ENCODE data around the gene SPI1. TPM values are rescaled to one million over a fixed set of nuclear protein-coding genes. Genes with fewer than 3 reads are reported as not detected.

The SPI1 gene
- total and polyA plus RNA-seq, 2 donors, result 21.1 to 40.0 TPM

DNA sequence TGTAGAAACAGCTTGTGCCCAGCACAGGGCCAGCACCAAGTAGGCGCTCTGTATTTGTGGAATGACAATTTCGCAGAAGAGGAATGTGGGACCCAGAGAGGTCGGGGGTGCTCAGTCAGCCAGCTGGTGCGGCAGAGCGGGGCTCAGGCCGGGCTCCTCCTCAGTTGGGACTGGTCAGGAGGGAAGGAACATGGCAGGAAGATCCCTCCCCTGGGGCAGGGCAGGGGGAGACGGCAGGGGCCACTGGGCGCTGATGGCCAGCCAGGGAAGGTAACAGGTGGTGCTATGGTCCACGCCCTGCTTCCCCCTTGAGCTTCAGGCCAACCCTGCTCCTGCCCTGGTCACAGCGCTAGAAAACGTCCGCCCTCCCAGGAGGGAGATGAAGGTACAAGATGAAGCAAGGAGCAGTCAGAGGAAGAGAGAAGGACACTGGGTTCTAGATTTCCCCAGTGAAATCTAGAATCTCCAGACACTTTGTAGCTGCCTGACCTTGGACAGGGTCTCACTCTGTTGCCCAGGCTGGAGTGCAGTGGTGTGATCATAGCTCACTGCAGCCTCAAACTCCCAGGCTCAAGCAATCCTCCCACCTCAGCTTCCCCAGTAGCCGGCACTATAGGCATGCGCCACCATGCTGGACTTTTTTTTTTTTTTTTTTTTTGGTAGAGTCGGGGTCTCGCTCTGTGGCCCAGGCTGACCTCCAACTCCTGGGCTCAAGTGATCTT is 13.5 kb upstream of the SPI1 start:
- WGBS, result 98% methylated on average over 16 of the region's 16 CpGs
- H3K36me3 ChIP-seq (ENCODE audit: control insufficient read depth in 2 of 2, insufficient read depth in 2 of 2, low read length in 1 of 2), result no peaks in the 10 kb centered on the region
- no peak for DNase-seq (ENCODE audit: low read depth in 6 of 9, low spot score in 9 of 9)
- H3K9me3 ChIP-seq (ENCODE audit: control insufficient read depth in 2 of 2, insufficient read depth in 1 of 2, low read length in 1 of 2), result no peaks in the 10 kb centered on the region
- H3K4me1 ChIP-seq (ENCODE audit: control insufficient read depth in 2 of 2, insufficient read depth in 2 of 2, low read length in 2 of 2), result peaks cover 12 to 41% of the 10 kb centered on the region in 2 donors
- no peak overlapping the region for H3K4me3 ChIP-seq (ENCODE audit: low read length in 2 of 2)
- peak overlapping the region in 1 of 2 donors; percentile 32 for H3K27ac ChIP-seq (ENCODE audit: low read depth in 1 of 2, low read length in 1 of 2)
- no peaks in the 10 kb centered on the region for H3K27me3 ChIP-seq (ENCODE audit: control insufficient read depth in 2 of 2, insufficient read depth in 1 of 2, low read length in 1 of 2)

DNA sequence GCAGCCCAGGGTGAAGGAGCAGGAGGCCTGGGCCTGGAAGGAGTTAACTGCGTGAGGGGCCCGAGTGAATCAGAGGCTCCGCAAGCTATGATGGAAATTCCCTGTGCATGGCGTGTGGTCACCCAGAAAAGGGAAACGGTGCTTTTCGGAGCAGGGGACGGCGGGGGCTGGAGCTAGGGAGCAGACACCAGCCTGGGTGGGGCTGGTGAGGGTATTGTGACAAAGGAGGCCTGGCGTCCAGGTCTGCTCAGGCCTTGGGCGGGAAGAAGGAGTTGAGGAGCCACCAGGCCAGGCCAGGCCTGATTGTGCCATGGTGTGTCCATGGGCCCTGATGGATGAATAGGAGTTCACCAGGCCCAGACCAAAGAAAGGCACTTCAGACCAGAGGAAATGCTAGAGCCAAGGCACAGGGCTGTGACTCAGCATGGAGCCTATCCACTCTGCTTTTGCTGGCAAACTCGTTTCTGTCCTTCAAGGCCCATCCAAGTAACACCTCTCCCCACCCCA is 12.8 kb upstream of the SPI1 start:
- Histone ChIP-seq H3K36me3 (ENCODE audit: control insufficient read depth in 2 of 2, insufficient read depth in 2 of 2, low read length in 1 of 2) (no peaks in the 10 kb centered on the region), H3K27me3 (ENCODE audit: control insufficient read depth in 2 of 2, insufficient read depth in 1 of 2, low read length in 1 of 2) (no peaks in the 10 kb centered on the region), H3K9me3 (ENCODE audit: control insufficient read depth in 2 of 2, insufficient read depth in 1 of 2, low read length in 1 of 2) (no peaks in the 10 kb centered on the region), H3K27ac (ENCODE audit: low read depth in 1 of 2, low read length in 1 of 2) (peak overlapping the region; percentile 10 to 32), H3K4me1 (ENCODE audit: control insufficient read depth in 2 of 2, insufficient read depth in 2 of 2, low read length in 2 of 2) (peaks cover 12 to 41% of the 10 kb centered on the region in 2 donors), H3K4me3 (ENCODE audit: low read length in 2 of 2) (no peak overlapping the region)
- no peak for DNase-seq (ENCODE audit: low read depth in 6 of 9, low spot score in 9 of 9)
- WGBS, result 94% methylated on average over 11 of the region's 11 CpGs

- peaks cover 12 to 34% of the 10 kb centered on the region in 2 donors for H3K4me1 ChIP-seq (ENCODE audit: control insufficient read depth in 2 of 2, insufficient read depth in 2 of 2, low read length in 2 of 2)
- H3K27me3 ChIP-seq (ENCODE audit: control insufficient read depth in 2 of 2, insufficient read depth in 1 of 2, low read length in 1 of 2), result no peaks in the 10 kb centered on the region
- H3K4me3 ChIP-seq (ENCODE audit: low read length in 2 of 2), result no peak overlapping the region
- H3K9me3 ChIP-seq (ENCODE audit: control insufficient read depth in 2 of 2, insufficient read depth in 1 of 2, low read length in 1 of 2), result no peaks in the 10 kb centered on the region
- peak overlapping the region in 1 of 2 donors; percentile 47 for H3K27ac ChIP-seq (ENCODE audit: low read depth in 1 of 2, low read length in 1 of 2)
- H3K36me3 ChIP-seq (ENCODE audit: control insufficient read depth in 2 of 2, insufficient read depth in 2 of 2, low read length in 1 of 2), result no peaks in the 10 kb centered on the region
- WGBS, result 96% methylated on average over 6 of the region's 6 CpGs
- no peak for DNase-seq (ENCODE audit: low read depth in 6 of 9, low spot score in 9 of 9)
Measured at GRCh38 chr11:47390422-47390760, 12.0 kb upstream of the SPI1 start.

DNA sequence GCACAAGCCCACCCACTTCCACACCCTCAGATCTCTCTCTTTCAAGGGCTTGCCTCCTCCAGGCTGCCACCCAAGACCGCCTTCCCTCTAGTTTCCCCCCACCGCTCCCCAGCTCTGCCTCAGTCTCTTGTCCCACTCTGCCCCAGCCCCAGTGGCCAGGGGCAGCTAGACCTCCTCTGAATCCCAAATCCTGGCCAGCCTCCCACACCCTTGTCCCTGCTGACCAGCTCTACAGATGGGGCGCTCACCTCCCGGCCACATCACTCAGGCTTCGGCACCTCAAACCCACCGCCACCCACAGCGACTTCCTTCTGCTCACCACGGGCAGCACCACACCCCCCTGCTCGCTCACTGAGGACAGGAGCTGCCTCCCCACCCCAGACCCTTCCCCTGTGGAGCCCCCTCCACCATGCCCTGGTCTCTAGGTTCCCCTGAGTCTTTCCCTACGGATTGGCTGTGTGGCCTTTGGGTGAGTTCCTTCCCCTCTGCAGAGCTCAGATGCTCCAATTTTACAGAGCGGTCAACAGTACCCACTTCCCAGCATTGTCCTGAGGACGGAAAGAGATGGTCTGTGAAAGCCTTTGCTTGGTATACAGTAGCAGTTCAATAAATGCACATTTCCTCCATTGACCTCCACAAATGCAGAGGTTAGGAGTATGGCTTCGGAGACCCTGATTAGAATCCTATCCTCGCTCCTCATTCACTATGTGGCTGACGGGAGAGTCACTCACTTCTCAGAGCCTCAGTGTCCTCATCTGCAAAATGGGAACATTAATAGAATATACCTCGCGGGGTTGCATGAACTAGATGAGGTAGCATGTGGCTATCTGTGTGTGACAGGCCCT is 11.5 kb upstream of the SPI1 start:
- no peak overlapping the region for H3K4me3 ChIP-seq (ENCODE audit: low read length in 2 of 2)
- peak overlapping the region in 1 of 2 donors; percentile 53 for H3K27ac ChIP-seq (ENCODE audit: low read depth in 1 of 2, low read length in 1 of 2)
- WGBS, result 60% methylated on average over 17 of the region's 17 CpGs
- H3K4me1 ChIP-seq (ENCODE audit: control insufficient read depth in 2 of 2, insufficient read depth in 2 of 2, low read length in 2 of 2), result peaks cover 7 to 29% of the 10 kb centered on the region in 2 donors
- H3K36me3 ChIP-seq (ENCODE audit: control insufficient read depth in 2 of 2, insufficient read depth in 2 of 2, low read length in 1 of 2), result no peaks in the 10 kb centered on the region
- no peak for DNase-seq (ENCODE audit: low read depth in 6 of 9, low spot score in 9 of 9)
- H3K27me3 ChIP-seq (ENCODE audit: control insufficient read depth in 2 of 2, insufficient read depth in 1 of 2, low read length in 1 of 2), result no peaks in the 10 kb centered on the region
- no peaks in the 10 kb centered on the region for H3K9me3 ChIP-seq (ENCODE audit: control insufficient read depth in 2 of 2, insufficient read depth in 1 of 2, low read length in 1 of 2)

DNA sequence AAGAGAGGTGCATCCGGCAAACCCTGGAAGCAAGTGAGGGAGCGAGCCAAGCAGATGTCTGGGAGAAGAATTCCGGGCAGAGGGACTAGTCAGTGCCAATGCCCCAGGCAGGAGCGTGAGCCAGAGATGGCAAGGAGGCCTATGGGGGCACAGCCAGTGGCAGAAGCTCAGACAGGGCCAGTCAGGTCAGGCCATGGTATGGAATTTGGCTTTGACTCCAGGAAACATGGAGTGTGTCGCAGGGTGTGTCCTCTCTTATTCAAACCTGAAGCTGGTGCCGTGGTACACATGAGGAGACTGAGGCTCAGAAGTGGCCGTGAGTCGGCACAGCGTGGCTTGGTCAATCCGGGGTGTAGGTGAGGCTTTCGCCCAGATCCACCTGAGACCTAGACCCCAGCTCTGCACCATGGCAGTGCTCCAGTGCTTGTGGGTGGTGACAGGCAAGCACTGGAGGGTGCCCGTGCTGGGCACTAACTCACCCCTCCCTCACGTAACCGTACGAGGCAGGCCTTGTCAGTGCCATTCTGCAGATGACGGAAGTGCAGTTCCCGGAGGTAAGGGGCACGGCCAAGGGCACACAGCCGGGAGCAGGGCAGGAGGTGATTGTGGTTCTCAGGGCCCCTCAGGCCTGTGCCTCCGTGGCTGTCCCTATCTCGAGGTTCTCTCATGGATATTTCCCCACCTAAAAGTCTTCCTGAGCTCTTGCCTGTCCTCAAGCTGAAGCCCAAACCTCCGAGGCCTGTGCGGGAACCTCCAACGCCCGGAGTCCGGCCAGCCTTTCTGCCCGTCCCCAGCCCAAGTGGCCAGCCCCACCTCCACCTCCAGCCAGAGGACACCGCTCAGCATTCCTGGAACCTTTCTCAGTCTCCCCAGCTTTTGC is 10.6 kb upstream of the SPI1 start:
- 94% methylated on average over 28 of the region's 28 CpGs for WGBS
- Histone ChIP-seq H3K27me3 (ENCODE audit: control insufficient read depth in 2 of 2, insufficient read depth in 1 of 2, low read length in 1 of 2) (no peaks in the 10 kb centered on the region), H3K36me3 (ENCODE audit: control insufficient read depth in 2 of 2, insufficient read depth in 2 of 2, low read length in 1 of 2) (no peaks in the 10 kb centered on the region), H3K4me1 (ENCODE audit: control insufficient read depth in 2 of 2, insufficient read depth in 2 of 2, low read length in 2 of 2) (peaks cover 0 to 20% of the 10 kb centered on the region in 2 donors), H3K9me3 (ENCODE audit: control insufficient read depth in 2 of 2, insufficient read depth in 1 of 2, low read length in 1 of 2) (no peaks in the 10 kb centered on the region), H3K27ac (ENCODE audit: low read depth in 1 of 2, low read length in 1 of 2) (peak overlapping the region in 1 of 2 donors; percentile 53), H3K4me3 (ENCODE audit: low read length in 2 of 2) (no peak overlapping the region)
- DNase-seq (ENCODE audit: low read depth in 6 of 9, low spot score in 9 of 9), result no peak

GRCh38 chr11:47387944-47388696 is 9.8 kb upstream of the SPI1 start:
- Histone ChIP-seq H3K4me1 (ENCODE audit: control insufficient read depth in 2 of 2, insufficient read depth in 2 of 2, low read length in 2 of 2) (peaks cover 0 to 12% of the 10 kb centered on the region in 2 donors), H3K9me3 (ENCODE audit: control insufficient read depth in 2 of 2, insufficient read depth in 1 of 2, low read length in 1 of 2) (no peaks in the 10 kb centered on the region), H3K4me3 (ENCODE audit: low read length in 2 of 2) (no peak overlapping the region), H3K27ac (ENCODE audit: low read depth in 1 of 2, low read length in 1 of 2) (no peak overlapping the region), H3K27me3 (ENCODE audit: control insufficient read depth in 2 of 2, insufficient read depth in 1 of 2, low read length in 1 of 2) (no peaks in the 10 kb centered on the region), H3K36me3 (ENCODE audit: control insufficient read depth in 2 of 2, insufficient read depth in 2 of 2, low read length in 1 of 2) (no peaks in the 10 kb centered on the region)
- WGBS, result 89% methylated on average over 13 of the region's 13 CpGs
- DNase-seq (ENCODE audit: low read depth in 6 of 9, low spot score in 9 of 9), result no peak

DNA sequence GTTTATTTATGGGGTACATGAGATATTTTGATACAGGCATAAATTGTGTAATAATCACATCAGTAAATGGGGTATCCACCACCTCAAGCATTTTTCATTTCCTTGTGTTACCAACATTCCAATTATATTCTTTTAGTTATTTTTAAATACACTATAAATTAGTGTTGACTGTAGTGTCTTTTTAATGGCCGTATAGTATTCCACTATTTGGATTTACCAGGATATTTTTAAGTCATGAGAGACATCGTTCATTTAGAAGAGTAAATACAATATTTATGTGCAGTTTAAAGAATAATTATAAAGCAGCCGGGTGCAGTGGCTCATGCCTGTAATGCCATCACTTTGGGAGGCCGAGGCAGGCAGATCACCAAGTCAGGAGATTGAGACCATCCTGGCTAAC is 6.2 kb upstream of the SPI1 start:
- no peaks in the 10 kb centered on the region for H3K27me3 ChIP-seq (ENCODE audit: control insufficient read depth in 2 of 2, insufficient read depth in 1 of 2, low read length in 1 of 2)
- H3K27ac ChIP-seq (ENCODE audit: low read depth in 1 of 2, low read length in 1 of 2), result no peak overlapping the region
- H3K36me3 ChIP-seq (ENCODE audit: control insufficient read depth in 2 of 2, insufficient read depth in 2 of 2, low read length in 1 of 2), result no peaks in the 10 kb centered on the region
- 97% methylated on average over 4 of the region's 4 CpGs for WGBS
- no peaks in the 10 kb centered on the region for H3K9me3 ChIP-seq (ENCODE audit: control insufficient read depth in 2 of 2, insufficient read depth in 1 of 2, low read length in 1 of 2)
- DNase-seq (ENCODE audit: low read depth in 6 of 9, low spot score in 9 of 9), result no peak
- no peak overlapping the region for H3K4me3 ChIP-seq (ENCODE audit: low read length in 2 of 2)
- H3K4me1 ChIP-seq (ENCODE audit: control insufficient read depth in 2 of 2, insufficient read depth in 2 of 2, low read length in 2 of 2), result peaks cover 0 to 2% of the 10 kb centered on the region in 2 donors

DNA sequence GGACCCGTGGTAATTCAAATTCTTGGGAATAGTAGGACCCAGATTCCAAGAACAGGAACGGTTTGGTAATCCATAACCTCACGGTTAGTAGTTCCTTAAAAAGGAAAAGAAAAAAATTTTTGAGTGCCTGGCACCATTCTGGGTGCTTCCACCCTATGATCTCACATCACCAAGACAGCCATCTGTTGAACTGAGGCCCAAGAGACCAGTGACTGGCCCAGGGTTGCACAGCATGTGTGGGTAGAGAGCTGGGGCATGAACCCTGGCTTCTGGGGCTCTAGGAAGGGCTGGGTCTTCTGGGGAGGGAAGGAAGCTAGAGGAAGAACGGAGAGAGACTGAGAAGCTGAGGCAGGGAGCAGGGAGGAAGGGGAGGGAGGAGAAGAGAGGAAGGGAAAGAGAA is 4.7 kb upstream of the SPI1 start:
- Histone ChIP-seq H3K4me1 (ENCODE audit: control insufficient read depth in 2 of 2, insufficient read depth in 2 of 2, low read length in 2 of 2) (peaks cover 2 to 11% of the 10 kb centered on the region in 2 donors), H3K4me3 (ENCODE audit: low read length in 2 of 2) (no peak overlapping the region), H3K27me3 (ENCODE audit: control insufficient read depth in 2 of 2, insufficient read depth in 1 of 2, low read length in 1 of 2) (peaks cover 0 to under 1% of the 10 kb centered on the region in 2 donors), H3K9me3 (ENCODE audit: control insufficient read depth in 2 of 2, insufficient read depth in 1 of 2, low read length in 1 of 2) (no peaks in the 10 kb centered on the region), H3K36me3 (ENCODE audit: control insufficient read depth in 2 of 2, insufficient read depth in 2 of 2, low read length in 1 of 2) (no peaks in the 10 kb centered on the region), H3K27ac (ENCODE audit: low read depth in 1 of 2, low read length in 1 of 2) (no peak overlapping the region)
- no peak for DNase-seq (ENCODE audit: low read depth in 6 of 9, low spot score in 9 of 9)
- 90% methylated on average over 4 of the region's 4 CpGs for WGBS
